Tibial nerve (tissue), 4 donors: Measurements from ENCODE around the gene PHLDA2. TPM values are rescaled to one million over a fixed set of nuclear protein-coding genes. Genes with fewer than 3 reads are reported as not detected.

ENCODE experiments used
- DNase-seq, 2 donors: peaks; one replicate each; pipeline ENCODE4 v3.0.0-alpha.2; 2019; ENCODE audit warnings: low spot score in 2 of 2
- H3K27ac ChIP-seq, 4 donors: fragments of 200-600 bp; sonication (generic) in 3 of 4; one replicate each; pipeline ENCODE4 v1.5.1; 2017 to 2019; ENCODE audit warnings: mild to moderate bottlenecking in 1 of 4
- H3K27me3 ChIP-seq, 2 donors: fragments of 200-600 bp; sonication (generic) in 1 of 2; one replicate each; pipeline versions ENCODE4 v1.5.1 to v1.6.0; 2017 to 2019
- H3K36me3 ChIP-seq, 3 donors: fragments of 200-600 bp; sonication (generic); one replicate each; pipeline ENCODE4 v1.5.1; 2018 to 2019
- H3K4me1 ChIP-seq, 4 donors: fragments of 200-600 bp; sonication (generic) in 3 of 4; one replicate each; pipeline ENCODE4 v1.5.1; 2017 to 2019
- H3K4me3 ChIP-seq, 4 donors: fragments of 200-600 bp; sonication (generic) in 3 of 4; one replicate each; pipeline ENCODE4 v1.5.1; 2017 to 2019; ENCODE audit warnings: mild to moderate bottlenecking in 1 of 4, moderate library complexity in 1 of 4
- H3K9me3 ChIP-seq, 4 donors: fragments of 200-600 bp; sonication (generic) in 3 of 4; one replicate each; pipeline ENCODE4 v1.5.1; 2017 to 2019
- EP300 ChIP-seq, 2 donors: sonication (generic); formaldehyde crosslinking; IDR thresholded peaks; one replicate each; pipeline ENCODE4 v1.6.1; 2017; ENCODE audit warnings: antibody characterized with exemption in 2 of 2, mild to moderate bottlenecking in 1 of 2
- POLR2A ChIP-seq, 2 donors: fragments of 450-650 bp; IDR thresholded peaks; one replicate each; pipeline ENCODE4 v1.6.1; 2017; ENCODE audit warnings: antibody characterized with exemption in 2 of 2, mild to moderate bottlenecking in 2 of 2, moderate library complexity in 2 of 2
- WGBS, 2 donors: methylation state at CpG; one replicate each; pipeline ENCODE4 v1.1.5; 2018; 5-methylcytosine and 5-hydroxymethylcytosine counted together
- total RNA-seq, 4 donors: library from RNA; depleted of rRNA; stranded (reverse); fragments of >200 nt; gene quantifications; one replicate each; pipeline ENCODE4 v1.1.0, GENCODE V29; 2016
- TF ChIP-seq, protein P1 (sequence below), 5 experiments: fragments of 200-600 bp in 3 of 5; fragments of 450-650 bp in 2 of 5; sonication (generic) in 3 of 5; IDR thresholded peaks; one replicate each; pipeline ENCODE4 v1.5.1; 2016 to 2019; ENCODE audit warnings: antibody characterized with exemption in 5 of 5, mild to moderate bottlenecking in 3 of 5, moderate library complexity in 2 of 5

Gene PHLDA2
- total RNA-seq, 4 donors from 2014 or later, result 3.3 to 6.1 (median 5.1) TPM

DNA sequence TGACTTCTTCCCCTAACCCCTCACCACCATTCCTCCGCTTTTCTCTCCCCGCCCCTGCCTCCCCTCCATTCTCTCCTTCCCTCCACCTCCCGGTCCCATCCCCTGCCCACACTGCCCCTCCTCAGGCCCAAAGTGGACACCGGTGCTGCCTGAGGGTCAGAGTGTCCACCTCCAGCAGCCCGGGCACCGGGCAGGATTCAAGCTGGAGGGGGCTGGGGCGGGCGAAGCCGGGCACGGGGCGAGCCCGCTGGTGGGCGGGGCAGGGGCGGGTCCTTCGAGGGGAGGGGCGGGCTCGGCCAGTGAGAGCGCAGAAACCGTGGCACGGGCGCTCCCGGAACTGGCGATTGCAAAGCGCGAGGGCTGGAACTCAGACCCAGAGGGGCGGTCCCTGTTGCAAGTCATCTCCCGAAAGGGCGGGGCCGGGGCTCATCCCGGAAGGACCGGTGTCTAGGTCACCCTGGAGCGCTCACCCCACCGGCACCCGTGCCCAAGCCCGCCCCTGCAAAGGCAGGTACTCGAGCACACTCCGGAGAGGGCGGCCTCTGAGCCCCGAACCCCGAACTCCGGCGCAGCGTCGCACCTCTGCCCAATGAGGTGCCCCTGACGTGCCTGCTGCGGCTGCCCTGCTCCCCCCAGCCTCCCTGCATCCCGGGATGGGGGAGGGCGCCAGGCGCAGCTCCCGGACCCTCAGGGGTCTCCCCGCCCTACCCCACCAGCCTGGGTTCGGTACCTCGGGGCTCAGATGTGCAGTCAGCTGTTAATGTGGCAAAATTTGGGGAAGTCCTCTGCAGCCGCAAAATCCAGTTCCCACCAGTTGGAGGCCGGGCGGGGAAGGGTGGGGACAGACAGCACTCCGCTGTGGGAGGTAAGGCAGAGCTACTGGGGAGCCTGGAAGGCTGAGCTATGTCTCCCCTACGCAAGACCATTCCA, 27.1 kb downstream of the PHLDA2 start:
- TF ChIP-seq POLR2A (IDR thresholded peaks at IDR 0.05) (peak in 1 of 2 donors; percentile 44), EP300 (IDR thresholded peaks at IDR 0.05) (peak; percentile 27 to 58)
- TF ChIP-seq, protein P1, sequence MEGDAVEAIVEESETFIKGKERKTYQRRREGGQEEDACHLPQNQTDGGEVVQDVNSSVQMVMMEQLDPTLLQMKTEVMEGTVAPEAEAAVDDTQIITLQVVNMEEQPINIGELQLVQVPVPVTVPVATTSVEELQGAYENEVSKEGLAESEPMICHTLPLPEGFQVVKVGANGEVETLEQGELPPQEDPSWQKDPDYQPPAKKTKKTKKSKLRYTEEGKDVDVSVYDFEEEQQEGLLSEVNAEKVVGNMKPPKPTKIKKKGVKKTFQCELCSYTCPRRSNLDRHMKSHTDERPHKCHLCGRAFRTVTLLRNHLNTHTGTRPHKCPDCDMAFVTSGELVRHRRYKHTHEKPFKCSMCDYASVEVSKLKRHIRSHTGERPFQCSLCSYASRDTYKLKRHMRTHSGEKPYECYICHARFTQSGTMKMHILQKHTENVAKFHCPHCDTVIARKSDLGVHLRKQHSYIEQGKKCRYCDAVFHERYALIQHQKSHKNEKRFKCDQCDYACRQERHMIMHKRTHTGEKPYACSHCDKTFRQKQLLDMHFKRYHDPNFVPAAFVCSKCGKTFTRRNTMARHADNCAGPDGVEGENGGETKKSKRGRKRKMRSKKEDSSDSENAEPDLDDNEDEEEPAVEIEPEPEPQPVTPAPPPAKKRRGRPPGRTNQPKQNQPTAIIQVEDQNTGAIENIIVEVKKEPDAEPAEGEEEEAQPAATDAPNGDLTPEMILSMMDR (IDR thresholded peaks at IDR 0.05), result no peak
- Histone ChIP-seq H3K9me3 (peaks cover 0 to 4% (median 0%) of the 10 kb centered on the region in 4 donors), H3K4me1 (peaks cover 0 to 60% (median 21%) of the 10 kb centered on the region in 4 donors), H3K36me3 (peaks cover 0 to 16% (median 0%) of the 10 kb centered on the region in 3 donors), H3K4me3 (peak overlapping the region; percentile 43 to 80 (median 70)), H3K27ac (peak overlapping the region; percentile 61 to 91 (median 84)), H3K27me3 (peaks cover 0 to 3% of the 10 kb centered on the region in 2 donors)
- peak; percentile 93 for DNase-seq
- WGBS, 2 donors, result 12% methylated on average over 12 to 29 of the region's 58 CpGs

DNA sequence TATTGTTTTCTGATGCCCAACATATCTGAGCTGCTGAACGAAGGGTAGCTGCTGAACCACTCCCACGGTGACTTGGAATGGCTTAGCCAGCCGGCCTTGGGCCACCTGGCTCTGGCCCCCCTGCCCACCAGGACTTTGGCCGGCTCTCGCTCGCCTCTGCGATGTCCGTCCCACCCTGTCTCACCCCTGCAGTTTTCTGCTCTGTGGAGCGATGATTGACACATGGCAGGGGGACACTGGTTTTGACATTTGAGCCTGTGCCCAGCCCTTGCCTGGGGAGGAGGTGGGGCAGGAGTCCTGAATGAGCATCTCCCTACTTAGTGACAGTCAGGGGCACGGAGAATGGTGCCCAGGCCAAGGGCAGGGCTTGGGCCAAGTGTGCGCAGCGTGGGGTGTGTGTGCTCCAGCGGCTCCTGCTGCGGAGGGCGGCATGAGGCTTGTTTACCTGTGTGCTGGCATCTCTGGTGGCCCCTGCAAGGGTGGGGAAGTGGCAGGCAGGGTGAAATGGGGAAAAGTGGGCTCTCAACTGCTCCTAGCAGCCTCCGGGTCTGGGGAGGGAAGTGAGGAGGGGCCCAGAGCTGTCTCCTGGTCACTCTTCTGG, 27.9 kb downstream of the PHLDA2 start:
- Histone ChIP-seq H3K4me3 (peak overlapping the region; percentile 43 to 80 (median 70)), H3K36me3 (peaks cover 0 to 12% (median 0%) of the 10 kb centered on the region in 3 donors), H3K27me3 (no peaks in the 10 kb centered on the region), H3K4me1 (peaks cover 0 to 60% (median 21%) of the 10 kb centered on the region in 4 donors), H3K9me3 (no peaks in the 10 kb centered on the region), H3K27ac (peak overlapping the region; percentile 61 to 91 (median 84))
- DNase-seq, result no peak
- TF ChIP-seq, protein P1 (IDR thresholded peaks at IDR 0.05), result no peak
- WGBS, 2 donors, result 85 to 92% methylated on average over 16 of the region's 16 CpGs

DNA sequence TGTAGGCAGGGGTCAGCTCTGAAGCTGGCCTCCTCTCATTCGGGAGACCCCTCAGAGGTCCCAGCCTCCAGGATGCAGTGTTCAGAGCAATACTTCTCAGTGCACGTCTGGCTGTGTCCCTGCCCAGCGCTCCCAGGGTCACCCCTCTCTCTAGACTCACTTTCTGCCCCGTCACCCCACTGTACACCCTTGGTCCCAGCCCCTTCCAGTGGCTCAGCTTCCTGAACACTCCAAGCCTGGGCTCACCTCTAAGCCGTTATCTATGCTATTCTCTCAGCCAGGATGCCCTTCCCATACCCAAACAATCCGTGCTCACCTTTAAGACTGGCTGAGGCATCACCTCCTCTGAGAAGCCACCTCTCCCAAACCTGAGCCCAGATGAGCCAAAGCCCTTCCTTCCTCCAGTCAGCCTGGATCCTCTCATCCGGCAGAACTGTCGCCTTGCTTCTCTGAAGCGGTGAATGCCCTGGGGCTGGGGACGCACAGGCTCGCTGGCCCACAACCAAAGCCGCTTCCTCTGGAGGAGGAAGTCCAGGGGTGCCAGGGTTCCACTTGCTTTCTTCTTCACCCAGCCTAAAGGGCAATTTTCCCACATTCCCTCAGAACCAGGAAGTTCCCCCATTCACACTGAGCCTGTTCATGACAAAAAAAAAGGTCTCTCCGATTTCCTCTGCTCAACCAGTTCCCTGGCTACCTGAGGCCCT, 30.0 kb downstream of the PHLDA2 start:
- Histone ChIP-seq H3K4me1 (peaks cover 0 to 55% (median 21%) of the 10 kb centered on the region in 4 donors), H3K27ac (peak overlapping the region in 3 of 4 donors; percentile 24 to 84 (median 77)), H3K9me3 (no peaks in the 10 kb centered on the region), H3K4me3 (no peak overlapping the region), H3K27me3 (no peaks in the 10 kb centered on the region), H3K36me3 (no peaks in the 10 kb centered on the region)
- 69 to 70% methylated on average over 13 of the region's 13 CpGs for WGBS, 2 donors
- TF ChIP-seq POLR2A (IDR thresholded peaks at IDR 0.05) (no peak), EP300 (IDR thresholded peaks at IDR 0.05) (no peak)
- TF ChIP-seq, protein P1 (IDR thresholded peaks at IDR 0.05), result no peak
- no peak for DNase-seq

DNA sequence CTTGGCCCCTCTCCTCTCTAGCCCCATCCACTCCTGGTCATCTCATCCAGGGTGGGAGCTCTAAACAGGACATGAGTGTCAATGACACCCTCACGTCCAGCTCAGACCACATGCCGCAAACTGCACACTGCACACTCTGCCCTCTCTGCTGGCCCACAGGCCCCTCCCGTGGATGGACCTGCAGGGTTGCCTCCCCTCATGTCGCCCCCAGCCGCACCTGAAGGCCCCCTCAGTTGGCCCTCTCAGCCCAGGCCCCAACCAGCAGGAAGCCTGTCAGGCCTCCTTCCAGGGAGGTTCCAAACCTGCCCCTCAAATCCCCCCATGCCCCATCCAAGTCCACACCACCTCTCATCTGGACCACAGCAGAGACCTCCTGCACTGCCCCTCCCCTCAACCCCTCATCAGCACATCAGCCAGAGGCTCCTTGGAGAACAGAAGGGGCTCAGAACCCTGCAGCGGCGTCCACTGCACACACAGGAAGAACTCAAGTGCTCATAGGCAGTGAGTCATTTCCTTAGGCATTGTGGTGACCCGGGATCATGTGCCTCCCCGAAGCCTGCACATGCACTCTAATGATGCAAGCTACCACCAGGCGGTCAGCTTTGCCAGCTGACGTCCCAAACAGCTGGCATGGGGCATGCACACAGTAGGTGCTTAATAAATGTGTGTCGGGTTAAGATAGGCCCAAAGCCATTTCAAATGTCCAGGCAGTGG, 30.7 kb downstream of the PHLDA2 start:
- H3K4me3 ChIP-seq, result no peak overlapping the region
- peaks cover 0 to 50% (median 20%) of the 10 kb centered on the region in 4 donors for H3K4me1 ChIP-seq
- no peaks in the 10 kb centered on the region for H3K9me3 ChIP-seq
- no peaks in the 10 kb centered on the region for H3K36me3 ChIP-seq
- H3K27me3 ChIP-seq, result no peaks in the 10 kb centered on the region
- peak in 1 of 2 donors; percentile 67 for DNase-seq
- peak overlapping the region in 3 of 4 donors; percentile 24 to 86 (median 84) for H3K27ac ChIP-seq
- peak in 1 of 2 donors; percentile 22 for TF ChIP-seq POLR2A (IDR thresholded peaks at IDR 0.05)
- TF ChIP-seq EP300 (IDR thresholded peaks at IDR 0.05), result peak; percentile 75 to 81
- TF ChIP-seq, protein P1 (IDR thresholded peaks at IDR 0.05), result no peak
- 40 to 53% methylated on average over 12 of the region's 12 CpGs for WGBS, 2 donors
